Epithelial cell of proximal tubule (primary cell): Measurements from ENCODE around the gene ACTN4. TPM values are rescaled to one million over a fixed set of nuclear protein-coding genes. Genes with fewer than 3 reads are reported as not detected.

Source experiments
- DNase-seq: peaks from one replicate; pipeline ENCODE4 v3.0.0-alpha.2; 2011; ENCODE audit warnings: low read depth
- H3K4me3 ChIP-seq: 2 replicates; pipeline ENCODE4 v1.5.1; 2011; ENCODE audit warnings: low read depth, mild to moderate bottlenecking, low read length
- total RNA-seq: library from RNA; depleted of rRNA; stranded (reverse); fragments of >200 nt; gene quantifications from 2 replicates; pipeline ENCODE4 v1.2.3, GENCODE V29; 2015
- TF ChIP-seq, protein P1 (sequence below): conservative IDR thresholded peaks from 2 replicates; pipeline ENCODE4 v1.5.1; 2012; ENCODE audit warnings: low read depth, mild to moderate bottlenecking, low read length

Gene ACTN4
- total RNA-seq, 1 donor from 2014 or later: 629 TPM

DNA sequence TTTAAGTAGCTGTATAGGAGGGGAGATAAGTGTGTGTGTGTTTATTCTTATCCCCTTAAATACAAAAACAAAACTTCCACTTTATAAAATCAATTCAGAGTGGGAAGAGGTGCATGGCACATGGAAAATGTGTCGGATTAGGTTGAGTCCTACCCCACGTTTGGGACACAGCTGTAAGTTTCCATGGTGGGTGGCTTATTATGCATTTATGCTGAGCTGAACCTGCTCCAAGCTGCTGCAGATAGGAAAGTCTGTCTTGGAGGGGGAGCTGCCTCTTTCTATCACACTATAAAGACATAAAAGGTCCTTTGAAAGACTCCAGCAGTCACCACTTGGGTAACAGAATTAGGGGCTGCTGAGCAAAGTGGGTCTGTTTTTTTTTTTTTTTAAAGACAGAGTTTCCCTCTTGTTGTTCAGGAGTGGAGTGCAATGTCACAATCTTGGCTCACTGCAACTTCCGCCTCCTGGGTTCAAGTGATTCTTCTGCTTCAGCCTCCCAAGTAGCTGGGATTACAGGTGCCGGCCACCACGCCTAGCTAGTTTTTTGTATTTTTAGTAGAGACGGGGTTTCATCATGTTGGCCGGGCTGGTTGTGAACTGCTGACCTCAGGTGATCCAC lies 15.2 kb downstream of the ACTN4 start:
- H3K4me3 ChIP-seq: no peak overlapping the region
- DNase-seq: no peak
- TF ChIP-seq, protein P1, sequence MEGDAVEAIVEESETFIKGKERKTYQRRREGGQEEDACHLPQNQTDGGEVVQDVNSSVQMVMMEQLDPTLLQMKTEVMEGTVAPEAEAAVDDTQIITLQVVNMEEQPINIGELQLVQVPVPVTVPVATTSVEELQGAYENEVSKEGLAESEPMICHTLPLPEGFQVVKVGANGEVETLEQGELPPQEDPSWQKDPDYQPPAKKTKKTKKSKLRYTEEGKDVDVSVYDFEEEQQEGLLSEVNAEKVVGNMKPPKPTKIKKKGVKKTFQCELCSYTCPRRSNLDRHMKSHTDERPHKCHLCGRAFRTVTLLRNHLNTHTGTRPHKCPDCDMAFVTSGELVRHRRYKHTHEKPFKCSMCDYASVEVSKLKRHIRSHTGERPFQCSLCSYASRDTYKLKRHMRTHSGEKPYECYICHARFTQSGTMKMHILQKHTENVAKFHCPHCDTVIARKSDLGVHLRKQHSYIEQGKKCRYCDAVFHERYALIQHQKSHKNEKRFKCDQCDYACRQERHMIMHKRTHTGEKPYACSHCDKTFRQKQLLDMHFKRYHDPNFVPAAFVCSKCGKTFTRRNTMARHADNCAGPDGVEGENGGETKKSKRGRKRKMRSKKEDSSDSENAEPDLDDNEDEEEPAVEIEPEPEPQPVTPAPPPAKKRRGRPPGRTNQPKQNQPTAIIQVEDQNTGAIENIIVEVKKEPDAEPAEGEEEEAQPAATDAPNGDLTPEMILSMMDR: no peak

DNA sequence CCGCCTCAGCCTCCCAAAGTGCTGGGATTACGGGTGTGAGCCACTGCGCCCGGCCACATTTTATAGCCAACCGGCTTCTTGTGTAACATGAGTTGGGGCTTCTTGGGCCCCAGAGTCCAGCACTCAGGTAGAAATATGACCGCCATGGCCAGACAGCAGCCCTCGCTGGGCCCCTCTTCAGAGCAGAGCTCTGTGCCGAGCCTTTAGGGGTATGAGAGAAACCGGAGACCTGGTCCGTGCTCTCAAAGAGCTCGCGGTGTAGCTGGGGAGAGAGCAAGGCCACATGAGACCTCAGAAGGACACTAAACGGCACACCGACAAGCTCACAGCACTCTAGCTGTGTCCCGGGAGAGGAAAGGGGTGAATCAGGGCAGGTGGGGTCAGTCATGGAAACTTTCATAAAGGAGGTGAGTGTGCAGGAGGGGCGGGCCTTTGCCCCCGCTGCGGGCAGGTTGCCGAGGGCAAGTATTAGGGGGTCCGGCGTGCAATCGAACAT lies 15.8 kb downstream of the ACTN4 start:
- DNase-seq: no peak
- no peak overlapping the region for H3K4me3 ChIP-seq
- TF ChIP-seq, protein P1: no peak

DNA sequence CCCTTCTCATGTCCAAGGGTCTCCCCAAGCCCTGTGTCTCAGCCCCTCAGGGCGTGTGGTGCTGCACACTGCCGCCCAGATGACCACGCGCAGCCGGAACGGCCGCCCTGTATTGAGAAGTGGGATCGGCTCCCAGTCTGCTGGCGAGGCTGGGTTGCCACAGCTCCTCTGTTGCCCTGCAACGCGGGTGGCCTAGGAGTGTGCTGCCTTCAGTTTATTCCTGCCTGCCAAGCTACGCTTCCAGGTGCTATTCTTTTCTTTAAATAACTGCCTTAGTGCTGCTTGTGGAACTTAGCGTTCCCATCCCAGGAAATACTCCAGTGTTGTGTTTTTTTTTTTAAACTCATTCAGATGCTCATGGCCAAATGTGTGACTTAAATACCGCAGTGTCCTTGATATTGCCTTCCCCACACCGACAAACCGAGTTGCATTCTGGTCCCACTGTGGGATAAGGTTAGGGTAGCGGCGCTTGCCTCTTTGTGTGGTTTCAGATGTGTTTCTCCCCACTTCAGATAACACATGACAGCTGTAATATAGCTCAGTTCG lies 16.6 kb downstream of the ACTN4 start:
- TF ChIP-seq, protein P1: no peak
- no peak for DNase-seq
- H3K4me3 ChIP-seq: no peak overlapping the region

DNA sequence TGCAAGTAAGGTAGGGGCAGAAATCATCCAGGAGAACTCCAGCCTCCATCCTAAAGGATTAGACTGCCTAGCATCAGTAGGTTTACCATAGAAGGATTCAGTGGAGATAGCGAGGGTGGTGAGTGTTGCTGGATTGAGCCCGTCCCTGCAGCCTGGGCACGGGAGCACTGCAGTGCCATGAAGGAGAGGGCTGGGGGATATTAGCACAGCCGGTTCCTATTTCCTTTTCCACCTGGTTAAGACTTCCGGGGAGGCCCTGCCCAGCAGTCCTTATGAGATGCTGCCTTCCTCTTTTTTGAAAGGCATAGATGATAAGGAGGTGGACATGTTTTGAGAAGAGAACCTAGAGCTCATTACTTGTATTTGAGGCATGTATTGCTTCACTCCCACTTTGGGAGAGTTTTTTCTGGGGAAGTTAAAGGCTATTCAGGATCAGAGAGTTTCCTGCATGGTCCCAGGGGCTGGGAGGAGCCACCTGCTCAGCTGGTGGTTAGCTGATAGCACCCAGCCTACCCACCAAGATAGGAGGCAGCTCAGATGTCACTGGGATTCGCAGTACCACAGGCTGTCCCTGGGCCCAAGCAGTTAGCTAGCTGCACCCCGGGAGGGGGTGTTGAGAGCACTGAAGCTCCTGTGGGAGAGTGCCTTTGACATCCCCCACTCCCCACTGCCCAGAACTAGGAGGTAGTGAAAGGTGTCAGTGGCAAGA lies 17.2 kb downstream of the ACTN4 start:
- TF ChIP-seq, protein P1: no peak
- H3K4me3 ChIP-seq: no peak overlapping the region
- DNase-seq: no peak

DNA sequence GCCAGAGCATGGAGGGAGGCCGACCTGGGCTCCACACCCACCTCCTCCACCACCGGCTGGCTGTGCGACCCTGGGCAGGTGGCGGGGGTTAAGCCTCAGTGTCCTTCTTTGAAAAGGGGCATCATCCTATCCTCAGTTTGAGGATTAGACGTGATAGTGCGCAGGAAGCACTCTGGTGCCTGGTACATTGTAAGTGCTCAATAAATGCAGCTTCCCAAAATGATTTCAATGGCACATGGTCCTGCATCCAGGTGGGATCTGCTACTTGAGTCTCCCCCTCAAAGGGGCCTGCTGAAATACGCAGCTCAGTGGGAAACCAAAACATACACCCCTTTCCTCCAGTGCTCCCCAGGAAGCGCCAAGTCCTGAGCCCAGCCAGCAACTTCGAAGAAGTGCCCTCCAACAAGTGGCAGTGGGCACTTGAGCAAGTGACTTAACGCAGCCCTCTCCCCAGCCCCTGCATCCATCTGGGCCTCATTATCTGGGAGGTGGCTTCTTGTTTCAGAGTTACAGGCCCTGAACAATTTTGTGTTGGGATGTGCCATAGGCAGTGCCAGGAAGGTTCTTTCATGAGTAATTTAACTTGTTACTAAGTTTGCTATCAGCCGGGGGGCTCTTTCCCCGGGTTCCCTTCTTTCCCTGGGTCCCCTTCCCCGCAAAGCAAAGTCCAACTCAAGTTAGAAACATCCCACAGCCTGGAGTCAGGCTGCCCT lies 17.9 kb downstream of the ACTN4 start:
- no peak for DNase-seq
- TF ChIP-seq, protein P1: no peak

DNA sequence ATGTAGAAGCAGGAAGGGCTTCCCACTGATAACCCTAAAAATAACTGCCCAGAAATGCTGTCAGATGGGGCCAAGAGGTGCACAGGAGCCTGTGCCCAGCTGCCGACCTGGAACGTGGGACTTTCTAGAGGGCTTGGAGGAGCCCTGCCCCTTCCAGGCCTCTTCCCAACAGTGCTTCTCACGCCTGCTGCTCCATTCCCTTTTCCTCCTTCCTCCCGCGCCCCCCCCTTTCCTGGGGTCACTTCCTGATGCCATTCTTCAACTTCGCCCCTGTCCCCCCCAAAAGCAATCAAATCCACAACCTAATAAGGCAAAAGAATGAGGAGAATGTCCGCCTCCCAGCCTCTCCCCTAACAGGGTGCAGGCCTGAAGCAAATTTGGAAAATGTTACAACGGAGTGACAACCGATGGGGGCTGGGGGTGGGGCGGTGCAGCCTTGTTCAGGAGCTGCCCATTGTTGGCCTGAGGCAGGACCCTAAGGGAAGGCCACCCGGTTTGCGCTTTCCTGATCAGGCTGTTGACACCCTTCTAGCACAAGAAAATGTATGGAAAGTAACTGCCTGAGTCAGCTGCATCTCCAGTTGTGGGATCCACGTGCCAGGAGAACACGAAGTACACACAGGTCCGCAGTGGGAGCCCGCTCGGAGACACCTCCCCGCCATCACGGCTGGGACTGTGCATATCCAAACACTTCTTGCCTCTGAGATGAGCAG lies 18.7 kb downstream of the ACTN4 start:
- DNase-seq: no peak
- no peak overlapping the region for H3K4me3 ChIP-seq
- TF ChIP-seq, protein P1: no peak

More for the DNA sequence above, 17.9 kb downstream of the ACTN4 start:
- no peak overlapping the region for H3K4me3 ChIP-seq
